Panc1 (cell line): ENCODE data around the gene TTBK1. TPM values are rescaled to one million over a fixed set of nuclear protein-coding genes. Genes with fewer than 3 reads are reported as not detected.

ENCODE experiments used
- ATAC-seq: fragments of 200-7000 bp; cut with Tn5 transposase; 2 replicates; pipeline ENCODE4 v1.9.1; 2020; ENCODE audit warnings: mild to moderate bottlenecking, moderate library complexity
- BruUV-seq: library from RNA; stranded (reverse); fragments of 400-500 nt; replicated peaks from 2 replicates; lab custom pipeline; 2021; lab: Mats Ljungman, UMichigan
- CTCF ChIA-PET: fragments of 300-600 bp; sonication (Branson Sonifier 250); formaldehyde crosslinking; loops from one replicate; lab custom pipeline; 2022; ENCODE audit warnings: antibody characterized with exemption; lab: Charles Lee
- POLR2A ChIA-PET: fragments of 300-600 bp; sonication (Branson Sonifier 250); formaldehyde crosslinking; loops from one replicate; lab custom pipeline; 2022; ENCODE audit warnings: antibody characterized with exemption; lab: Charles Lee
- DNase-seq: peaks from one replicate; pipeline ENCODE4 v3.0.0-alpha.2; 2010; ENCODE audit warnings: low read depth, low spot score
- H3K27ac ChIP-seq: 2 replicates; pipeline ENCODE4 v1.5.1; 2011; ENCODE audit warnings: mild to moderate bottlenecking, low read length, inconsistent platforms
- H3K27me3 ChIP-seq: fragments of 200-500 bp; sonication (Bioruptor generic); 2 replicates; pipeline ENCODE4 v1.6.0; 2014; ENCODE audit warnings: low read length, inconsistent platforms; ENCODE audit not compliant: control insufficient read depth, insufficient read depth
- H3K36me3 ChIP-seq: fragments of 200-500 bp; sonication (Bioruptor generic); 2 replicates; pipeline ENCODE4 v1.5.1; 2014; ENCODE audit warnings: inconsistent platforms, mild to moderate bottlenecking, low read length, moderate library complexity; ENCODE audit not compliant: control insufficient read depth, insufficient read depth
- H3K4me1 ChIP-seq: 2 replicates; pipeline ENCODE4 v1.5.1; 2011; ENCODE audit warnings: inconsistent platforms, mild to moderate bottlenecking, low read length, moderate library complexity; ENCODE audit not compliant: control insufficient read depth, insufficient read depth
- H3K4me3 ChIP-seq, 2 experiments: 2 replicates each; pipeline ENCODE4 v1.5.1; 2011 to 2012; ENCODE audit warnings: low read depth in 2 of 2, low read length in 2 of 2, mild to moderate bottlenecking in 2 of 2, inconsistent platforms in 1 of 2, moderate library complexity in 1 of 2
- H3K9me3 ChIP-seq: fragments of 200-500 bp; sonication (Bioruptor generic); 2 replicates; pipeline ENCODE4 v1.5.1; 2014; ENCODE audit warnings: low read depth, mild to moderate bottlenecking, inconsistent platforms, low read length, moderate library complexity; ENCODE audit not compliant: control insufficient read depth, insufficient read depth
- POLR2AphosphoS5 ChIP-seq: IDR thresholded peaks from 2 replicates; pipeline ENCODE4 v1.6.1; 2012; ENCODE audit warnings: mild to moderate bottlenecking, low read depth, low read length, moderate library complexity
- SIN3A ChIP-seq: IDR thresholded peaks from 2 replicates; pipeline ENCODE4 v1.6.1; 2012; ENCODE audit warnings: low read depth, mild to moderate bottlenecking, low read length, moderate library complexity, borderline replicate concordance; ENCODE audit not compliant: insufficient read depth
- TCF7L2 ChIP-seq: IDR thresholded peaks from 2 replicates; pipeline ENCODE4 v1.6.1; 2011; ENCODE audit warnings: mild to moderate bottlenecking, low read depth, low read length, inconsistent platforms
- in situ Hi-C: cut with HindIII; loops from 2 replicates; pipeline ENCODE4 v1.10.0; 2016; ENCODE audit warnings: low sequenced_read_pairs, low pct_unique_long_range_greater_than_20kb
- intact Hi-C: fragments of 100-400 bp; cut with micrococcal nuclease; formaldehyde crosslinking; loops from one replicate; pipeline ENCODE4 v1.10.0; 2022; ENCODE audit not compliant: unreplicated experiment
- total RNA-seq: library from RNA; stranded (reverse); gene quantifications from one replicate; pipeline ENCODE4 v1.2.1, GENCODE V29; 2021; ENCODE audit not compliant: unreplicated experiment
- TF ChIP-seq, protein P1 (sequence below), 2 experiments: IDR thresholded peaks; 2 replicates each; pipeline ENCODE4 v1.6.1; 2011 to 2012; ENCODE audit warnings: low read depth in 2 of 2, control low read depth in 1 of 2, low read length in 1 of 2, mild to moderate bottlenecking in 1 of 2, moderate library complexity in 1 of 2; ENCODE audit not compliant: insufficient read depth in 1 of 2
- TF ChIP-seq, protein P2 (sequence below): fragments of 450-650 bp; IDR thresholded peaks from 2 replicates; pipeline ENCODE4 v1.5.1; 2017; ENCODE audit warnings: mild to moderate bottlenecking

The TTBK1 gene
- total RNA-seq, 1 experiment from 2014 or later, result 0.10 TPM

DNA sequence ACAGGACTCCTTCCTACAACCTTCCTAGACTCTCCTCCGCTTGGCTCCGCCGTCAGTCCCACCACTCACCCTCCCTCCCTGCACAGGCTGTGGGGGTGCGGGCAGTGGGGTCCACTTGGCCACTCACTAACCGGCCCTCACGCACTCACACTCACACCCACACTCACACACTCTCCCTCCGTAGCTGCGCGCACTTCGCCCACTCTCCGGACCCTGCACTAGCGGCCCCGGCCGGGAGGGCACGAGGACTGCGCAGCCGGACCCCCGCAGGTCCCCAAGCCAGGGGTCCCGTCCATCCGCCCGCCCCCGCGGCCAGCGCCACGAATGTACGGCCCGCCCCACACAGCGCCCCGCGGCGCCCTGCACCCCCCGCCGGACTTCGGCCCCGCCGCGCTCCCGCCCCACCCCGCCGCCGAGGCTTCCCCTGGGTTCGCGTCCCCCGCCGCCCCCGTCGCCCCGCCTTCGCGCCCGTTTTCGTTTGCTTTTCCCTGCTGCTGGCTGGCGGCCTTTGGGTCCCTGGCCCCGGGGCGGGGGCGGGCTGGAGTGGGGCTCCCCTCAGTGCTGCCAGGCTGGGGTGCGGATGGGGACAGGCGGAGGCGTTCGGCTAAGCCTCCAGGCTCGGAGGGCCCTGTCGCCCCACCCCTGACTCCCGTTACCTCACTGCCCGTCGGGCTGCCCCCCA lies 31.8 kb downstream of the TTBK1 start:
- Histone ChIP-seq H3K9me3 (no peaks in the 10 kb centered on the region), H3K36me3 (no peaks in the 10 kb centered on the region), H3K4me1 (no peaks in the 10 kb centered on the region), H3K27ac (no peak overlapping the region), H3K4me3 (no peak overlapping the region), H3K27me3 (0 out of 2 replicates have a peak, but pooled peaks cover 2% of the 10 kb centered on the region)
- ChIA-PET CTCF (interaction anchor here (0.7 kb wide), 1 partner anchor 34 kb away, joined by 3 read pairs; no protein-coding TSS in a partner anchor), POLR2A (no interaction called here)
- in situ Hi-C loops, result no loop called here
- ATAC-seq (no peak), DNase-seq (no peak)
- TF ChIP-seq POLR2AphosphoS5, result no peak
- TF ChIP-seq TCF7L2, result no peak
- intact Hi-C loops, result no loop called here
- no TSS peak for BruUV-seq

DNA sequence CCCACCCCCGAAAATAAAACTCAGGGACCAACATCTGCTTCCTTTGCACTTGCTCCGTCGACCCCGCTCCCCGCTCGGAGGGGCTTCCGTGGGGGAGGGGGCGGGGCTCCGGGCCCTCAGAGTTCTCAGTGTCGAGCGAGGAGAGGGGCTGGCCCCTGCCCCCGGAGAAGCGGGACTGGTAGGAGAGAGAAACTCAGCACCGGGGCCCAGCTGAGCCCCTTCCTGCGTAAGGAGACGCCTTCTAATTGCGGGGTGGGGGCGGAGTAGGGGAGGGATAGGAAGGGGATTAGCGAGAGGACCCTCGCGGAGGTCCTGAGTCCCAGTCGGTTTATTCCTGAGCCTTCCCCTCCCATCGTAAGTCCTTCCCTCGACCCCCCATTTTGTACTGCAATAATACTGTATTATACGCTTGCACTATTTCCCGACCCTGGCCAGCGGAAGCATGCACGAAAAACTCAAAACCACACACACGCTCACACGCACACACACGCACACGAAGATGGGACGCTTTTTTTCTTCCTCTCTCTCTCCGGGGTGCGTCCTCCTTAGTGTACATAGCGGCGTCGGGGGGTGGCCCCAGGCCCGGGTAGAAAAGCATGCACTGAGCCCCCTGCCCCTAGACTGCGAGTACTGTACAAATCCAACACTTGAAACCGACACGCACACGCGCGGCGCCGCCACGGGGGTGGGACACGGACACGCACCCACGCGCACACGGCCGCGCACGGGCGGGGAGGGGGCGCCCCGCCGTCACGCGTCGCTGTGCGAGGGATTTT lies 32.7 kb downstream of the TTBK1 start:
- no peak overlapping the region for H3K27ac ChIP-seq
- H3K9me3 ChIP-seq, result no peaks in the 10 kb centered on the region
- H3K4me3 ChIP-seq, result no peak overlapping the region
- H3K4me1 ChIP-seq, result no peaks in the 10 kb centered on the region
- BruUV-seq, result no TSS peak
- H3K27me3 ChIP-seq, result 0 out of 2 replicates have a peak, but pooled peaks cover 2% of the 10 kb centered on the region
- H3K36me3 ChIP-seq, result no peaks in the 10 kb centered on the region
- ChIA-PET POLR2A (no interaction called here), CTCF (interaction anchor here (0.7 to 0.8 kb wide), 2 partner anchors 32 to 34 kb away, joined by 3 to 4 read pairs; partner anchors contain the start of gene CRIP3)
- no peak for ATAC-seq
- intact Hi-C loops (no loop called here), in situ Hi-C loops (no loop called here)
- no peak for TF ChIP-seq TCF7L2
- no peak for TF ChIP-seq SIN3A
- TF ChIP-seq, protein P1, sequence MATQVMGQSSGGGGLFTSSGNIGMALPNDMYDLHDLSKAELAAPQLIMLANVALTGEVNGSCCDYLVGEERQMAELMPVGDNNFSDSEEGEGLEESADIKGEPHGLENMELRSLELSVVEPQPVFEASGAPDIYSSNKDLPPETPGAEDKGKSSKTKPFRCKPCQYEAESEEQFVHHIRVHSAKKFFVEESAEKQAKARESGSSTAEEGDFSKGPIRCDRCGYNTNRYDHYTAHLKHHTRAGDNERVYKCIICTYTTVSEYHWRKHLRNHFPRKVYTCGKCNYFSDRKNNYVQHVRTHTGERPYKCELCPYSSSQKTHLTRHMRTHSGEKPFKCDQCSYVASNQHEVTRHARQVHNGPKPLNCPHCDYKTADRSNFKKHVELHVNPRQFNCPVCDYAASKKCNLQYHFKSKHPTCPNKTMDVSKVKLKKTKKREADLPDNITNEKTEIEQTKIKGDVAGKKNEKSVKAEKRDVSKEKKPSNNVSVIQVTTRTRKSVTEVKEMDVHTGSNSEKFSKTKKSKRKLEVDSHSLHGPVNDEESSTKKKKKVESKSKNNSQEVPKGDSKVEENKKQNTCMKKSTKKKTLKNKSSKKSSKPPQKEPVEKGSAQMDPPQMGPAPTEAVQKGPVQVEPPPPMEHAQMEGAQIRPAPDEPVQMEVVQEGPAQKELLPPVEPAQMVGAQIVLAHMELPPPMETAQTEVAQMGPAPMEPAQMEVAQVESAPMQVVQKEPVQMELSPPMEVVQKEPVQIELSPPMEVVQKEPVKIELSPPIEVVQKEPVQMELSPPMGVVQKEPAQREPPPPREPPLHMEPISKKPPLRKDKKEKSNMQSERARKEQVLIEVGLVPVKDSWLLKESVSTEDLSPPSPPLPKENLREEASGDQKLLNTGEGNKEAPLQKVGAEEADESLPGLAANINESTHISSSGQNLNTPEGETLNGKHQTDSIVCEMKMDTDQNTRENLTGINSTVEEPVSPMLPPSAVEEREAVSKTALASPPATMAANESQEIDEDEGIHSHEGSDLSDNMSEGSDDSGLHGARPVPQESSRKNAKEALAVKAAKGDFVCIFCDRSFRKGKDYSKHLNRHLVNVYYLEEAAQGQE (IDR thresholded peaks at IDR 0.05; ENCODE audit: insufficient read depth in 1 of 2, low read depth in 2 of 2, low read length in 1 of 2), result no peak
- TF ChIP-seq, protein P2, sequence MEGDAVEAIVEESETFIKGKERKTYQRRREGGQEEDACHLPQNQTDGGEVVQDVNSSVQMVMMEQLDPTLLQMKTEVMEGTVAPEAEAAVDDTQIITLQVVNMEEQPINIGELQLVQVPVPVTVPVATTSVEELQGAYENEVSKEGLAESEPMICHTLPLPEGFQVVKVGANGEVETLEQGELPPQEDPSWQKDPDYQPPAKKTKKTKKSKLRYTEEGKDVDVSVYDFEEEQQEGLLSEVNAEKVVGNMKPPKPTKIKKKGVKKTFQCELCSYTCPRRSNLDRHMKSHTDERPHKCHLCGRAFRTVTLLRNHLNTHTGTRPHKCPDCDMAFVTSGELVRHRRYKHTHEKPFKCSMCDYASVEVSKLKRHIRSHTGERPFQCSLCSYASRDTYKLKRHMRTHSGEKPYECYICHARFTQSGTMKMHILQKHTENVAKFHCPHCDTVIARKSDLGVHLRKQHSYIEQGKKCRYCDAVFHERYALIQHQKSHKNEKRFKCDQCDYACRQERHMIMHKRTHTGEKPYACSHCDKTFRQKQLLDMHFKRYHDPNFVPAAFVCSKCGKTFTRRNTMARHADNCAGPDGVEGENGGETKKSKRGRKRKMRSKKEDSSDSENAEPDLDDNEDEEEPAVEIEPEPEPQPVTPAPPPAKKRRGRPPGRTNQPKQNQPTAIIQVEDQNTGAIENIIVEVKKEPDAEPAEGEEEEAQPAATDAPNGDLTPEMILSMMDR, result no peak
- no peak for TF ChIP-seq POLR2AphosphoS5
- DNase-seq, result no peak
